Loucy (cell line): ENCODE results near the gene NBPF3.
"Not testable (repeated sequence)": the region's sequence is repeated elsewhere in the genome, so short reads cannot be mapped to it uniquely, and the experiment has no call there.

Source experiments
- H2AFZ ChIP-seq: fragments of 200-600 bp; sonication (generic); 2 replicates; pipeline ENCODE4 v1.6.0; 2016; ENCODE audit warnings: antibody characterized with exemption, mild to moderate bottlenecking, low read length, moderate library complexity
- H3F3A ChIP-seq: fragments of 200-600 bp; 2 replicates; pipeline ENCODE4 v1.6.0; 2016; ENCODE audit warnings: antibody characterized with exemption, low read depth, mild to moderate bottlenecking
- H3K27me3 ChIP-seq: fragments of 200-600 bp; sonication (generic); 2 replicates; pipeline ENCODE4 v1.6.1; 2014; ENCODE audit warnings: low read length, mild to moderate bottlenecking; ENCODE audit not compliant: insufficient read depth, poor library complexity, severe bottlenecking
- H3K36me3 ChIP-seq: fragments of 200-600 bp; sonication (generic); 2 replicates; pipeline ENCODE4 v1.6.1; 2016; ENCODE audit warnings: low read length; ENCODE audit not compliant: insufficient read depth
- H3K4me1 ChIP-seq: fragments of 200-600 bp; sonication (generic); 2 replicates; pipeline ENCODE4 v1.5.1; 2014; ENCODE audit warnings: low read length, mild to moderate bottlenecking; ENCODE audit not compliant: insufficient read depth, poor library complexity, severe bottlenecking
- H3K4me2 ChIP-seq: fragments of 200-600 bp; sonication (generic); 2 replicates; pipeline ENCODE4 v1.6.0; 2014; ENCODE audit warnings: antibody characterized with exemption, low read length, low read depth, mild to moderate bottlenecking; ENCODE audit not compliant: poor library complexity, severe bottlenecking
- H3K4me3 ChIP-seq: fragments of 200-600 bp; sonication (generic); 2 replicates; pipeline ENCODE4 v1.5.1; 2014; ENCODE audit warnings: low read length, mild to moderate bottlenecking, mixed read lengths; ENCODE audit not compliant: poor library complexity, severe bottlenecking
- H3K79me2 ChIP-seq: fragments of 200-600 bp; sonication (generic); 2 replicates; pipeline ENCODE4 v1.6.1; 2014; ENCODE audit warnings: low read length; ENCODE audit not compliant: insufficient read depth
- H3K9ac ChIP-seq: fragments of 200-600 bp; sonication (generic); 2 replicates; pipeline ENCODE4 v1.6.0; 2014; ENCODE audit warnings: mild to moderate bottlenecking, low read depth, low read length, moderate library complexity; ENCODE audit not compliant: poor library complexity, severe bottlenecking
- H3K9me2 ChIP-seq: fragments of 200-600 bp; sonication (generic); replicated peaks from 2 replicates; pipeline ENCODE4 v1.6.1; 2016; ENCODE audit warnings: low read depth, low read length, mixed read lengths
- H3K9me3 ChIP-seq: fragments of 200-600 bp; sonication (generic); 2 replicates; pipeline ENCODE4 v1.6.1; 2014; ENCODE audit warnings: mild to moderate bottlenecking, antibody characterized with exemption, low read length, low read depth; ENCODE audit not compliant: insufficient read depth
- H4K20me1 ChIP-seq: fragments of 200-600 bp; sonication (generic); 2 replicates; pipeline ENCODE4 v1.6.0; 2014; ENCODE audit warnings: antibody characterized with exemption, low read length, mild to moderate bottlenecking; ENCODE audit not compliant: insufficient read depth, poor library complexity, severe bottlenecking
- CTCF ChIP-seq: fragments of 200-600 bp; sonication (generic); conservative IDR thresholded peaks from 2 replicates; pipeline ENCODE4 v1.5.1; 2014; ENCODE audit warnings: mild to moderate bottlenecking, antibody characterized with exemption, low read length
- EZH2phosphoT487 ChIP-seq: fragments of 200-600 bp; IDR thresholded peaks from 2 replicates; pipeline ENCODE4 v1.6.1; 2018; ENCODE audit warnings: antibody characterized with exemption, mild to moderate bottlenecking, moderate library complexity, borderline replicate concordance

Gene NBPF3

GRCh38 chr1:21414015-21414414 lies 25.9 kb upstream of the NBPF3 start:
- no peak overlapping the region for H3K4me3 ChIP-seq
- H3K4me2 ChIP-seq: no peak overlapping the region
- H3K9me3 ChIP-seq: no peaks in the 10 kb centered on the region
- no peaks in the 10 kb centered on the region for H3F3A ChIP-seq
- no peak overlapping the region for H2AFZ ChIP-seq
- H3K36me3 ChIP-seq: no peaks in the 10 kb centered on the region
- no peaks in the 10 kb centered on the region for H3K27me3 ChIP-seq
- TF ChIP-seq CTCF (no peak), EZH2phosphoT487 (no peak)
- no peak overlapping the region for H3K9ac ChIP-seq
- no peaks in the 10 kb centered on the region for H3K4me1 ChIP-seq
- H3K9me2 ChIP-seq: no peaks in the 10 kb centered on the region
- no peaks in the 10 kb centered on the region for H3K79me2 ChIP-seq
- H4K20me1 ChIP-seq: no peaks in the 10 kb centered on the region

GRCh38 chr1:21420378-21420777 lies 19.6 kb upstream of the NBPF3 start:
- H4K20me1 ChIP-seq, H3K9me3 ChIP-seq, H3K36me3 ChIP-seq, H3K4me1 ChIP-seq, H2AFZ ChIP-seq, H3K4me3 ChIP-seq, H3K4me2 ChIP-seq, H3F3A ChIP-seq, H3K9me2 ChIP-seq, H3K27me3 ChIP-seq, H3K79me2 ChIP-seq, H3K9ac ChIP-seq: not testable (repeated sequence)

DNA sequence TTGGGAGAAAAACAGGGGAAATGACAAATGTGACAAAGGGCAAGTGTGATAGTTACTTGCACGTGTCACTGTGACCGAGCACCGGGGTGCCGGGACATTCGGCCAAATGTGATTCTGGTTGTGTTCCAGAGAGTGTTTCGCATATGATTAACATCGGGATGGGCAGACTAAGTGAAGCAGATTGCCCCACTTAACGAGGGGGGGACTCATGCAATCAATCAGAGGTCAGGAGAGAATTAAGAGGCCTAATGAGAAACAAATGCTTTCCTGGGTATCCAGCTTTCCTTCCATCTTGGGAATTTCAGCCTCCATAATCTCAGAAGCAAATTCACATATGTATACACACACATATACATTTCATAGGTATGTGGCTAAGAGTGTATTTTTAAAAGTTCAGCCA lies 18.6 kb upstream of the NBPF3 start:
- H3K79me2 ChIP-seq, H3K27me3 ChIP-seq, H3F3A ChIP-seq, H3K9me2 ChIP-seq, H3K9me3 ChIP-seq, H4K20me1 ChIP-seq, H3K4me1 ChIP-seq, H3K36me3 ChIP-seq, H2AFZ ChIP-seq, H3K9ac ChIP-seq, H3K4me3 ChIP-seq, H3K4me2 ChIP-seq: not testable (repeated sequence)

DNA sequence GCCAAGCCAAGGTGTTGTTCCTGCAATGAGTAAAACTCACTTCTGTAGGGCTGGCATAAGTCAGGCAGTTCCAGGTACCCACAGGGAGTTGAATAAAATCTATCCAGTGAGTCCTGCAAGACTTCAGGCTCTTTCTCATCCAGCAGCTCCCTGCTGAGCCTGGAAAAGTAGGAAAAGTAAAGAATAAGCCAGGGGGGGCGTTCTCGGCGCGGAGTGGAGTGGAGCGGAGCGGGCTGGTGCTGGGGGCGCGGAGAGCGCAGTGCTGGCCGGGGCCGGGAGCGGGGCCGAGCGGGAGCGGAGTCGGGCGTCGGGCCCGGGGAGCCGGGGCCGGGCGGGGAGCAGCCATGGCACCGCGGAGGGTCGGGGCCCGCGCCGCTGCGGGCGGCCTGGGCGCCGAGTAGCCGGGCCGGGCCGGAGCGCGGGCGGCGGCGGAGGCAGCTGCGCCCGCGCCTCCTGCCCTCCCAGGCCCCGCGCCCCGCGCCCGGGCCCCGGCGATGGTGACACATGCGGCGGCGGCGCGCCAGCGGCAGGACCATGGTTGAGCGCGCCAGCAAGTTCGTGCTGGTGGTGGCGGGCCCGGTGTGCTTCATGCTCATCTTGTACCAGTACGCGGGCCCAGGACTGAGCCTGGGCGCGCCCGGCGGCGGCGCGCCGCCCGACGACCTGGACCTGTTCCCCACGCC lies 12.0 kb upstream of the NBPF3 start:
- H3K27me3 ChIP-seq, H2AFZ ChIP-seq, H3F3A ChIP-seq, H3K9me3 ChIP-seq, H3K9ac ChIP-seq, H3K4me2 ChIP-seq, H3K4me1 ChIP-seq, H3K4me3 ChIP-seq, H3K36me3 ChIP-seq, H4K20me1 ChIP-seq, H3K9me2 ChIP-seq, H3K79me2 ChIP-seq: not testable (repeated sequence)

GRCh38 chr1:21428481-21429073 lies 11.4 kb upstream of the NBPF3 start:
- not testable (repeated sequence) for H3K9ac ChIP-seq, H3K4me3 ChIP-seq

DNA sequence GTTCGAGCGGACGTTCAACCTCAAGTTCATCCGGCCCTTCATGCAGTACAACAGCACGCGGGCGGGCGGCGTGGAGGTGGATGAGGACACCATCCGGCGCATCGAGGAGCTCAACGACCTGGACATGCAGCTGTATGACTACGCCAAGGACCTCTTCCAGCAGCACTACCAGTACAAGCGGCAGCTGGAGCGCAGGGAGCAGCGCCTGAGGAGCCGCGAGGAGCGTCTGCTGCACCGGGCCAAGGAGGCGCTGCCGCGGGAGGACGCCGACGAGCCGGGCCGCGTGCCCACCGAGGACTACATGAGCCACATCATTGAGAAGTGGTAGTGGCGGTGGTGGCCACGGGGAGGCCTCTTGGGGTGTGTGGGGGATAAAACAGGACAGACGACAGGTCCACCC lies 10.7 kb upstream of the NBPF3 start:
- H3K4me2 ChIP-seq, H3K79me2 ChIP-seq, H3K9me2 ChIP-seq, H3F3A ChIP-seq, H2AFZ ChIP-seq, H3K36me3 ChIP-seq, H4K20me1 ChIP-seq, H3K9me3 ChIP-seq, H3K4me3 ChIP-seq, H3K27me3 ChIP-seq, H3K9ac ChIP-seq, H3K4me1 ChIP-seq: not testable (repeated sequence)

More at GRCh38 chr1:21428481-21429073, 11.4 kb upstream of the NBPF3 start:
- not testable (repeated sequence) for H3K4me1 ChIP-seq, H3K4me2 ChIP-seq, H3K9me3 ChIP-seq, H3K27me3 ChIP-seq, H3K79me2 ChIP-seq, H3F3A ChIP-seq, H3K9me2 ChIP-seq, H2AFZ ChIP-seq, H3K36me3 ChIP-seq, H4K20me1 ChIP-seq

GRCh38 chr1:21430875-21431274 lies 9.1 kb upstream of the NBPF3 start:
- not testable (repeated sequence) for H3K9me3 ChIP-seq, H3K4me2 ChIP-seq, H3K36me3 ChIP-seq

More at GRCh38 chr1:21430875-21431274, 9.1 kb upstream of the NBPF3 start:
- H3K27me3 ChIP-seq, H3K4me3 ChIP-seq, H3K4me1 ChIP-seq, H3K79me2 ChIP-seq, H2AFZ ChIP-seq, H3K9ac ChIP-seq, H3F3A ChIP-seq, H4K20me1 ChIP-seq, H3K9me2 ChIP-seq: not testable (repeated sequence)
